ENCODE measurements around the gene SLC41A1. TPM values are rescaled to one million over a fixed set of nuclear protein-coding genes. Genes with fewer than 3 reads are reported as not detected.

The SLC41A1 gene
- total and polyA plus RNA-seq, 9 of the 15 experiments (the other 6 are each of a cell fraction or from before 2014, with no cell fraction given) = 4.1 to 29.3 (median 11.4) TPM

GRCh38 chr1:205791568-205792180 is 21.3 kb downstream of the SLC41A1 start (continued):
- TF ChIP-seq ZNF280A (IDR thresholded peaks at IDR 0.05; ENCODE audit: low read depth, partially characterized antibody) = no peak
- no peak for TF ChIP-seq HIVEP1 (CRISPR knock-in tag; IDR thresholded peaks at IDR 0.05)
- TF ChIP-seq TARDBP (IDR thresholded peaks at IDR 0.05) = 0 out of 2 replicates have a peak, but pooled peaks have one; percentile 57
- TF ChIP-seq BDP1 (IDR thresholded peaks at IDR 0.05; ENCODE audit: insufficient read depth, insufficient read length) = no peak
- no peak for TF ChIP-seq SIX5 (IDR thresholded peaks at IDR 0.05; ENCODE audit: borderline replicate concordance in 1 of 2, insufficient read depth in 1 of 2, low read depth in 1 of 2, low read length in 2 of 2)
- TF ChIP-seq CHD2 (IDR thresholded peaks at IDR 0.05; ENCODE audit: low read depth, low read length) = no peak
- TF ChIP-seq DMBX1 (CRISPR knock-in tag; IDR thresholded peaks at IDR 0.05; ENCODE audit: borderline replicate concordance) = no peak
- TF ChIP-seq KLF1 (tag; IDR thresholded peaks at IDR 0.05) = no peak
- peak; percentile 42 to 51; a peak in 3 of 4 replicates for TF ChIP-seq TBL1XR1 (IDR thresholded peaks at IDR 0.05; ENCODE audit: low read length in 2 of 2)
- peak in 1 of 2 experiments; percentile 50; a peak in 1 of 4 replicates for TF ChIP-seq MAZ (CRISPR knock-in tag; conservative IDR thresholded peaks at IDR 0.05 in 1 of 2, IDR thresholded peaks at IDR 0.05 in 1 of 2)
- no peak for TF ChIP-seq SMAD2 (IDR thresholded peaks at IDR 0.05; ENCODE audit: low read depth, low read length)
- TF ChIP-seq JUNB (CRISPR knock-in tag; conservative IDR thresholded peaks at IDR 0.05) = no peak
- TF ChIP-seq ZBTB1 (CRISPR knock-in tag; IDR thresholded peaks at IDR 0.05; ENCODE audit: borderline replicate concordance, low read depth) = no peak
- TF ChIP-seq, protein P1, sequence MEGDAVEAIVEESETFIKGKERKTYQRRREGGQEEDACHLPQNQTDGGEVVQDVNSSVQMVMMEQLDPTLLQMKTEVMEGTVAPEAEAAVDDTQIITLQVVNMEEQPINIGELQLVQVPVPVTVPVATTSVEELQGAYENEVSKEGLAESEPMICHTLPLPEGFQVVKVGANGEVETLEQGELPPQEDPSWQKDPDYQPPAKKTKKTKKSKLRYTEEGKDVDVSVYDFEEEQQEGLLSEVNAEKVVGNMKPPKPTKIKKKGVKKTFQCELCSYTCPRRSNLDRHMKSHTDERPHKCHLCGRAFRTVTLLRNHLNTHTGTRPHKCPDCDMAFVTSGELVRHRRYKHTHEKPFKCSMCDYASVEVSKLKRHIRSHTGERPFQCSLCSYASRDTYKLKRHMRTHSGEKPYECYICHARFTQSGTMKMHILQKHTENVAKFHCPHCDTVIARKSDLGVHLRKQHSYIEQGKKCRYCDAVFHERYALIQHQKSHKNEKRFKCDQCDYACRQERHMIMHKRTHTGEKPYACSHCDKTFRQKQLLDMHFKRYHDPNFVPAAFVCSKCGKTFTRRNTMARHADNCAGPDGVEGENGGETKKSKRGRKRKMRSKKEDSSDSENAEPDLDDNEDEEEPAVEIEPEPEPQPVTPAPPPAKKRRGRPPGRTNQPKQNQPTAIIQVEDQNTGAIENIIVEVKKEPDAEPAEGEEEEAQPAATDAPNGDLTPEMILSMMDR (IDR thresholded peaks at IDR 0.05 in 2 of 3, conservative IDR thresholded peaks at IDR 0.05 in 1 of 3; ENCODE audit: insufficient read depth in 2 of 3, low read depth in 1 of 3, low read length in 3 of 3) = peak; percentile 92 to 98 (median 97)
- TF ChIP-seq MED1 (CRISPR knock-in tag; IDR thresholded peaks at IDR 0.05; ENCODE audit: borderline replicate concordance) = no peak
- TF ChIP-seq ZZZ3 (IDR thresholded peaks at IDR 0.05) = no peak
- TF ChIP-seq HNRNPUL1 (IDR thresholded peaks at IDR 0.05; ENCODE audit: low read length) = no peak
- no peak for TF ChIP-seq MTA3 (IDR thresholded peaks at IDR 0.05; ENCODE audit: borderline replicate concordance)
- no peak for TF ChIP-seq PTRF (tag; IDR thresholded peaks at IDR 0.05)
- TF ChIP-seq SRF (CRISPR knock-in tag; IDR thresholded peaks at IDR 0.05) = no peak
- no peak for TF ChIP-seq RBM25 (IDR thresholded peaks at IDR 0.05; ENCODE audit: low read depth, low read length, severe bottlenecking)
- TF ChIP-seq GTF2F1 (IDR thresholded peaks at IDR 0.05; ENCODE audit: low read depth, low read length) = no peak
- TF ChIP-seq MAFK (IDR thresholded peaks at IDR 0.05; ENCODE audit: low read length) = no peak
- TF ChIP-seq ZNF764 (CRISPR knock-in tag; IDR thresholded peaks at IDR 0.05; ENCODE audit: low read depth) = no peak
- no peak for TF ChIP-seq TCFL5 (CRISPR knock-in tag; conservative IDR thresholded peaks at IDR 0.05)

Data from K562 (cell line).